BE2C (cell line): ENCODE measurements around the gene TMEM223.

Experiments
- DNase-seq: peaks from one replicate; pipeline ENCODE4 v3.0.0-alpha.2; 2020
- H3K27me3 ChIP-seq: fragments of 250-450 bp; sonication (Bioruptor Pico); 2 replicates; pipeline ENCODE4 v1.5.1; 2020; ENCODE audit warnings: mild to moderate bottlenecking
- H3K36me3 ChIP-seq: fragments of 250-450 bp; sonication (Bioruptor Pico); 2 replicates; pipeline ENCODE4 v1.5.1; 2020; ENCODE audit warnings: mild to moderate bottlenecking
- H3K4me1 ChIP-seq: fragments of 250-450 bp; sonication (Bioruptor Pico); 2 replicates; pipeline ENCODE4 v1.5.1; 2020
- H3K4me3 ChIP-seq: 2 replicates; pipeline ENCODE4 v1.5.1; 2011; ENCODE audit warnings: low read depth, low read length
- H3K9me3 ChIP-seq: fragments of 250-450 bp; sonication (Bioruptor Pico); 2 replicates; pipeline ENCODE4 v1.5.1; 2020
- TF ChIP-seq, protein P1 (sequence below): IDR thresholded peaks from 2 replicates; pipeline ENCODE4 v1.5.1; 2012; ENCODE audit warnings: mild to moderate bottlenecking, low read depth, low read length

TMEM223 gene

DNA sequence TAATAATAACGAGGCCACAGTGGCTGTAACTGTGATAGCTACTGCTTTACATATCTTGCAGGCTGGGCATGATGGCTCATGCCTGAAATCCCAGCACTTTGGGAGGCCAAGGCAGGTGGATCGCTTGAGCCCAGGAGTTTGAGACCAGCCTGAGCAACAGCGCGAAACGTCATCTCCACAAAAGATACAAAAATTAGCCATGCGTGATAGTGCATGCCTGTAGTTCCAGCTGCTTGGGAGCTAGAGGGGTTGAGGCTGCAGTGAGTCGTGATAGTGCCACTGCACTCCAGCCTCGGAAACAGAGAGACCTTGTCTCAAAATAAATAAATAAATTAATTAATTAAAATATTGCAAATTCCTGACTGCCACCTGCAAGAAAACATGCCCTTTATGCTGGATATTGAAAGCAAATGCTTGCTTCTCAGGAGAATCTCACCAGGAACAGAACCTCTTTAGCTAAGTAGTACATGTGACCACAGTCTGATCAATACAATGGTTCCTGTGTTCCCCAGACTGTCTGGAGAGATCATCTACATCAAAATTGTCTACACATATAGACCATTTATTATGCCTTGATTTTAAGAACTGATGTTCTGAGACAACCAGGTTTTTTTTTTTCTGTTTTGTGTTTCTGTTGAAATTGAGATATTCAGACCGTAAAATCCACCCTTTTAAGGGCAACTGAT is 44.2 kb downstream of the TMEM223 start:
- DNase-seq = no peak
- TF ChIP-seq, protein P1, sequence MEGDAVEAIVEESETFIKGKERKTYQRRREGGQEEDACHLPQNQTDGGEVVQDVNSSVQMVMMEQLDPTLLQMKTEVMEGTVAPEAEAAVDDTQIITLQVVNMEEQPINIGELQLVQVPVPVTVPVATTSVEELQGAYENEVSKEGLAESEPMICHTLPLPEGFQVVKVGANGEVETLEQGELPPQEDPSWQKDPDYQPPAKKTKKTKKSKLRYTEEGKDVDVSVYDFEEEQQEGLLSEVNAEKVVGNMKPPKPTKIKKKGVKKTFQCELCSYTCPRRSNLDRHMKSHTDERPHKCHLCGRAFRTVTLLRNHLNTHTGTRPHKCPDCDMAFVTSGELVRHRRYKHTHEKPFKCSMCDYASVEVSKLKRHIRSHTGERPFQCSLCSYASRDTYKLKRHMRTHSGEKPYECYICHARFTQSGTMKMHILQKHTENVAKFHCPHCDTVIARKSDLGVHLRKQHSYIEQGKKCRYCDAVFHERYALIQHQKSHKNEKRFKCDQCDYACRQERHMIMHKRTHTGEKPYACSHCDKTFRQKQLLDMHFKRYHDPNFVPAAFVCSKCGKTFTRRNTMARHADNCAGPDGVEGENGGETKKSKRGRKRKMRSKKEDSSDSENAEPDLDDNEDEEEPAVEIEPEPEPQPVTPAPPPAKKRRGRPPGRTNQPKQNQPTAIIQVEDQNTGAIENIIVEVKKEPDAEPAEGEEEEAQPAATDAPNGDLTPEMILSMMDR = no peak
- H3K27me3 ChIP-seq = no peaks in the 10 kb centered on the region
- H3K36me3 ChIP-seq = no peaks in the 10 kb centered on the region
- no peak overlapping the region for H3K4me3 ChIP-seq
- no peaks in the 10 kb centered on the region for H3K4me1 ChIP-seq
- no peaks in the 10 kb centered on the region for H3K9me3 ChIP-seq
